ENCODE measurements around the gene PARP15. TPM values are rescaled to one million over a fixed set of nuclear protein-coding genes. Genes with fewer than 3 reads are reported as not detected.
A peak's percentile ranks its signal among the peaks of the same experiment; 100 is the strongest.

The PARP15 gene
- total RNA-seq, 4 donors from 2014 or later = 1.2 to 2.3 (median 1.6) TPM

GRCh38 chr3:122629763-122630162 lies 52.3 kb downstream of the PARP15 start:
- no peaks in the 10 kb centered on the region for H3K36me3 ChIP-seq
- H3K27me3 ChIP-seq = no peaks in the 10 kb centered on the region
- intact Hi-C loops (cut with DNase I) = no loop called here
- H3K27ac ChIP-seq = no peak overlapping the region
- DNase-seq = no peak
- no peak overlapping the region for H3K4me3 ChIP-seq (replicated peaks in 1 of 3)
- H3K4me1 ChIP-seq = no peaks in the 10 kb centered on the region
- H3K9me3 ChIP-seq = no peaks in the 10 kb centered on the region
- 100% methylated on average over 1 of the region's 1 CpG for WGBS, 2 donors
- TF ChIP-seq CTCF (IDR thresholded peaks at IDR 0.05) = no peak
- no peak for TF ChIP-seq POLR2A (IDR thresholded peaks at IDR 0.05)

- Histone ChIP-seq H3K4me1 (no peaks in the 10 kb centered on the region), H3K27ac (no peak overlapping the region), H3K36me3 (no peaks in the 10 kb centered on the region), H3K9me3 (no peaks in the 10 kb centered on the region), H3K27me3 (no peaks in the 10 kb centered on the region), H3K4me3 (replicated peaks in 1 of 3) (no peak overlapping the region)
- no peak for DNase-seq
- intact Hi-C loops (cut with DNase I) = no loop called here
- WGBS, 2 donors = 81 to 85% methylated on average over 5 of the region's 5 CpGs
- TF ChIP-seq CTCF (IDR thresholded peaks at IDR 0.05) (no peak), POLR2A (IDR thresholded peaks at IDR 0.05) (no peak)
These were observed 58.3 kb downstream of the PARP15 start for GRCh38 chr3:122635789-122636188.

GRCh38 chr3:122636697-122637096 lies 59.2 kb downstream of the PARP15 start:
- whole genome bisulfite sequencing, 2 donors = 34 to 38% methylated on average over 3 of the region's 3 CpGs
- no peaks in the 10 kb centered on the region for H3K27me3 ChIP-seq
- intact Hi-C loops (cut with DNase I) = no loop called here

GRCh38 chr3:122640437-122640999 lies 63.1 kb downstream of the PARP15 start:
- no peaks in the 10 kb centered on the region for H3K9me3 ChIP-seq
- TF ChIP-seq CTCF (IDR thresholded peaks at IDR 0.05) = no peak
- TF ChIP-seq POLR2A (IDR thresholded peaks at IDR 0.05) = no peak
- no peaks in the 10 kb centered on the region for H3K36me3 ChIP-seq
- no peak overlapping the region for H3K4me3 ChIP-seq (replicated peaks in 1 of 3)
- intact Hi-C loops (cut with DNase I) = no loop called here
- H3K27me3 ChIP-seq = no peaks in the 10 kb centered on the region
- no peak for DNase-seq
- no peaks in the 10 kb centered on the region for H3K4me1 ChIP-seq
- H3K27ac ChIP-seq = no peak overlapping the region

More at GRCh38 chr3:122636697-122637096, 59.2 kb downstream of the PARP15 start:
- H3K4me1 ChIP-seq = no peaks in the 10 kb centered on the region
- H3K4me3 ChIP-seq (replicated peaks in 1 of 3) = no peak overlapping the region
- DNase-seq = peak; percentile 38 to 39
- no peaks in the 10 kb centered on the region for H3K36me3 ChIP-seq
- no peaks in the 10 kb centered on the region for H3K9me3 ChIP-seq
- TF ChIP-seq POLR2A (IDR thresholded peaks at IDR 0.05) = no peak
- TF ChIP-seq CTCF (IDR thresholded peaks at IDR 0.05) = no peak
- H3K27ac ChIP-seq = no peak overlapping the region

GRCh38 chr3:122642935-122643334 lies 65.5 kb downstream of the PARP15 start:
- H3K27ac ChIP-seq = no peak overlapping the region
- H3K4me1 ChIP-seq = no peaks in the 10 kb centered on the region
- 90 to 91% methylated on average over 2 of the region's 2 CpGs for WGBS, 2 donors
- H3K4me3 ChIP-seq (replicated peaks in 1 of 3) = no peak overlapping the region
- TF ChIP-seq POLR2A (IDR thresholded peaks at IDR 0.05) = no peak
- TF ChIP-seq CTCF (IDR thresholded peaks at IDR 0.05) = no peak
- H3K27me3 ChIP-seq = no peaks in the 10 kb centered on the region
- intact Hi-C loops (cut with DNase I) = no loop called here
- no peak for DNase-seq
- no peaks in the 10 kb centered on the region for H3K36me3 ChIP-seq
- no peaks in the 10 kb centered on the region for H3K9me3 ChIP-seq
